SH-SY5Y (cell line): Measurements from ENCODE around the gene GRM8.

Experiments
- GATA2 ChIP-seq: IDR thresholded peaks from 2 replicates; pipeline ENCODE4 v1.6.1; 2011; ENCODE audit warnings: mild to moderate bottlenecking, low read depth, low read length
- GATA3 ChIP-seq: IDR thresholded peaks from 2 replicates; pipeline ENCODE4 v1.6.1; 2011; ENCODE audit warnings: low read depth, mild to moderate bottlenecking, low read length, moderate library complexity

GRCh38 chr7:127123220-127123619, 129.5 kb downstream of the GRM8 start:
- TF ChIP-seq GATA2 (no peak), GATA3 (no peak)
